Hematopoietic multipotent progenitor cell (in vitro differentiated cells): Measurements from ENCODE around the gene UNC45B. TPM values are rescaled to one million over a fixed set of nuclear protein-coding genes. Genes with fewer than 3 reads are reported as not detected.
"Not testable (repeated sequence)": the region's sequence is repeated elsewhere in the genome, so short reads cannot be mapped to it uniquely, and the experiment has no call there.

Experiments used
- DNase-seq, 3 donors: peaks; one replicate each; pipeline ENCODE4 v3.0.0-alpha.2; 2011 to 2015; ENCODE audit warnings: low read depth in 2 of 3, low spot score in 2 of 3
- total RNA-seq: library from RNA; depleted of rRNA; stranded (reverse); fragments of >200 nt; gene quantifications from one replicate; pipeline ENCODE4 v1.2.3, GENCODE V29; 2012

The UNC45B gene
- total RNA-seq, 1 donor, result under 0.01 TPM

GRCh38 chr17:35213412-35213940 lies 65.9 kb downstream of the UNC45B start:
- no peak for DNase-seq

DNA sequence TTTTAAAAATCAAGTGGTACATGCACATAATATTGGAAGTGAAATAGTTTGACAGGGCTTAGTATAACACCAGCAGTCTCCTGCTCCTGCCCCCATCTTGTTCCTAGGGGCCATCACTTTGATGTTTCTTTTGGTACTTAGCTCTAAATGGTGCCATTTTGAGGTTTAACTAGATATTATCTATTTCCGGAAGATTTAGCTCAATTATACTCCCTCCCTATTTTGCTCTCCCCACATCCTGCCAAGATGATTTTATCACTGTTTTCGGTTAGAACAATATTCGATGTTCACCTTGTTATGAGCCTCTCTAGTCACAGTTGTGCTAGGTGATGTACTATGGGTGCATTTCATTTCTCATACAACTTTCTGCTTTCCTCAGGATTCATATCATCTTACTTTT lies 66.6 kb downstream of the UNC45B start:
- peak; percentile 20 to 54 (median 52) for DNase-seq

GRCh38 chr17:35214631-35215273 lies 67.1 kb downstream of the UNC45B start:
- DNase-seq, result no peak

- no peak for DNase-seq
Observed at GRCh38 chr17:35217107-35217506, 69.5 kb downstream of the UNC45B start.

DNA sequence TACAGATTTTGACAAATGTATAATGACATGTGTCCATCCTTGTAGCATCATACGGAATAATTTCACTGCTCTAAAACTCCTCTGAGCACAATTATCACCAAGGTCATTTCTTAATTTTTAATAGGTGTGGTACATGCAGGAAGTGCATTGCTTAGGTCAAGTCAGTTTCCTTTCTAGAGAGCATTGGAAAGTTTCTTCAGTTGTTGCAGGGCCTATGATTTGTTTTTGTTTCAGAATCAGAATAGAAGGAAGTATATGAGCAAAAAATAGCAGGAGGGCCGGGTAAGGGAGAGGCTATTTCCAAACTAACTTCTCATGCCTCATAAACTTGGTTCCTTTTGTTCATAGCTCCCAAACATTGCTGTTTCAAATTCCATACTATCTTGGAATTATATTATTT lies 71.3 kb downstream of the UNC45B start:
- DNase-seq, result no peak

DNA sequence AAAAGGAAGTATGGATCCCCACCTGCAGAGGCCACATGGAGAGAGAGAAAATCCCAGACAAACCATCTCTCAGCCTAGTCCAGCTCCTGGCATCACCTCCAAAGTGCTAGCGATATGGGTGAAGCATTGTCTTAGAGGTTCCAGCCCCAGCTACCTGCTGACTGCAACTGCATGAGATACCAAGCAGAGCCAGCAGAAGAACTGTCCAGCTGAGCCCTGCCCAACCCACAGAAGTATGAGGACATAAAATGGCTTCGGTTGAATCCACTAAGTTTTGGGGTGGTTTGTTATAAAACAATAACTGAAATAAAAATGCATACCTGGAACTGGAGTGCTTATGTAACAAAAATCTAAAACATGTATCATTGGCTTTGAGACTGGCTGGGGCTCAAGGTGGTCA lies 74.8 kb downstream of the UNC45B start:
- no peak for DNase-seq

DNA sequence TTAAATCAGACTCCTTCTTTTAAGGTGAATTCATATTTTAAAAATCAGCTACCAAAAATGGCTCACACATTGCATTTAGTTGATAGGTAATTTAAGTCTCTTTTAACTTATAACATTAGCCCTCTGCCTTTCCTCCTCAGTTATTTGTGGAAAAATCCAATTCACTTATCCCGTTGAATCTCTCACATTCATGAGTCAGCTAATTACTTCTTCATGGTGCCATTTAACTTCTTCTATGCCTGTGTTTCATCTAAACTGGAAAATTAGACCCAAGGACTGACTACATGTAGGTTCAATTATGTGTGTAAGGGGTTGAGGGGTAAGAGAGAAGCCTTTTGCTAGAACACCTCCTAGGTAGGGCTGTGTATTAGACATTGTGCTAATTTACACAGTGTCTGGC lies 76.8 kb downstream of the UNC45B start:
- DNase-seq, result no peak

DNA sequence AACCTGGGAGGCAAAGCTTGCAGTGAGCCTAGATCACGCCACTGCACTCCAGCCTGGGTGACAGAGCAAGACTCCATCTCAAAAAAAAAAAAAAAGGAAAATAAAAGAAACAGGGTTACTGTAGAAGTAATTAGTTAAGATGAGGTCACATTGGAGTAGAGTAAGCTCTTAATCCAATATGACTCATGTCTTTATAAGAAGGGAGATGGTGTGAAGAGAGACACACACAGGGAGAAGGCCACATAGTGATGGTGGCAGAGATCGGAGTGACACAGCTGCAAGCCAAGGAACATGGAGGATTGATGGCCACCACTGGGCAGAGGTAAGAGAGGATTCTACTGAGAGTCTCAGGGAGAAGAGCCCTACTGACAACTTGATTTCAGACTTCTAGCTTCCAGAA lies 79.9 kb downstream of the UNC45B start:
- no peak for DNase-seq

DNA sequence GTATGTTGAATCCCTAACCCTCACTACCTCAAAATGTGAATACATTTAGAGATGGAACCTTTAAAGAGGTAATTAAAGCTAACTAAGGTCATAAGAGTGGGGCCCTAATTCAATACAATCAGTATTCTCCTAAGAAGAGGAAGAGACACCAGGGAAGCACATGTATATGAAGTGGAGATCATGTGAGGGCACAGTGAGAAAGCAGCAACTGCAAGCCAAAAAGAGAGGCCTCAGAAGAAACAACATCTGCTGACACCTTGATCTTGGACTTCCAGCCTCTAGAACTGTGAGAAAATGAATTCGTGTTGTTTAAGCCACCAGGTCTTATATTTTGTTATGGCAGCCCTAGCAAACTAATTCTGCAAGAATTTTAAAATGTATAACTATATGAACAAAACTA lies 82.0 kb downstream of the UNC45B start:
- no peak for DNase-seq

- not testable (repeated sequence) for DNase-seq
Observed at GRCh38 chr17:35234315-35234714, 86.7 kb downstream of the UNC45B start.

GRCh38 chr17:35235289-35235688 lies 87.7 kb downstream of the UNC45B start:
- no peak for DNase-seq

DNA sequence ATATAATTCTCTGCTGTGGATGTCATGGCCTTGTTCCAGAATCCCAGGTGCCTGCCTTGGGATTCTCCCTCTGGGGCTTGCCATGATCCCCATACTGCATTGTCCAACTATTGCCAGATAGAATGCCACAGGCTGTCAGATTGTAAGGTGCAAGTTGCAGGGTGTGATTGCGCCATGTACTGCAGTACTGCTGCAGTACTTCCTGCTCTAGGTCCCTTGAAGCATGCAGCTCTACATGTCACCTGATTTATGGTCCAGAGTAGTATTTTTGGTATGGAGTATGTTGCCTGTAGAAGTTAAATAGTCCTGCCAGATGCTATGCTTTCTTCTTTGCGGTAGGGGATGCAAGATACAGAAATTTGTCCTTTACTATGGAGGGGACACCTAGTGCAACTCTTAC lies 88.3 kb downstream of the UNC45B start:
- no peak for DNase-seq

GRCh38 chr17:35236821-35237220 lies 89.2 kb downstream of the UNC45B start:
- DNase-seq, result no peak

- DNase-seq, result no peak
Observed at GRCh38 chr17:35238821-35239220, 91.2 kb downstream of the UNC45B start.

Other genes starting within 250 kb of the UNC45B start
- gene CCT6B, start 186.4 kb upstream of the UNC45B start, total RNA-seq, result 1.3 TPM
- 9.7 TPM for gene ZNF830, start 186.3 kb upstream of the UNC45B start, total RNA-seq
- 51.7 TPM for gene LIG3, start 167.3 kb upstream of the UNC45B start, total RNA-seq
- gene RFFL, start 84.1 kb upstream of the UNC45B start, total RNA-seq, result 24.2 TPM
- gene RAD51D, start 28.0 kb upstream of the UNC45B start, total RNA-seq, result 18.6 TPM
- not detected for gene FNDC8, start 26.2 kb upstream of the UNC45B start, total RNA-seq
- gene NLE1, start 5.5 kb upstream of the UNC45B start, total RNA-seq, result 59.2 TPM
- not detected for gene SLC35G3, start 46.6 kb downstream of the UNC45B start, total RNA-seq
- gene SLFN5, start 95.3 kb downstream of the UNC45B start, total RNA-seq, result 0.81 TPM
- 45.8 TPM for gene SLFN11, start 225.8 kb downstream of the UNC45B start, total RNA-seq